Measurements from ENCODE around the gene MSRB2.

The MSRB2 gene

DNA sequence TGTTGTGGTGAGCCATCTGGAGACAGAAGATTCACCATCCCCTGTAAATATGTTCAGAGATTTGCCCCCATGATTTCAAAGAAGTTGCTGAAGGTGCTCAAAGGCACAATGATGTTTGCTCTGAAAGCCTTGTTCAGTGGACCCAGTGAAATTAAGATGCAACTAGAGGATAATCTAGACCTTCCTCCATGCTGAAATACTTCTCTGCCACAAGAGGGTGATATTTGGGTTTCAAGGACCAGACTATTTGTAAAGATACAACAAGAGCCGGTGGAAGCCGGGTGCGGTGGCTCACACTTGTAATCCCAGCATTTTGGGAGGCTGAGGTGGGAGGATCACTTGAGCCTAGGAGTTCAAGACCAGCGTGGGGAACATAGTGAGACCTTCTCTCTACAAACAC lies 13.5 kb upstream of the MSRB2 start:
- no peak overlapping the region for H3K4me3 ChIP-seq (ENCODE audit: low read depth, low read length)
- TF ChIP-seq, protein P1, sequence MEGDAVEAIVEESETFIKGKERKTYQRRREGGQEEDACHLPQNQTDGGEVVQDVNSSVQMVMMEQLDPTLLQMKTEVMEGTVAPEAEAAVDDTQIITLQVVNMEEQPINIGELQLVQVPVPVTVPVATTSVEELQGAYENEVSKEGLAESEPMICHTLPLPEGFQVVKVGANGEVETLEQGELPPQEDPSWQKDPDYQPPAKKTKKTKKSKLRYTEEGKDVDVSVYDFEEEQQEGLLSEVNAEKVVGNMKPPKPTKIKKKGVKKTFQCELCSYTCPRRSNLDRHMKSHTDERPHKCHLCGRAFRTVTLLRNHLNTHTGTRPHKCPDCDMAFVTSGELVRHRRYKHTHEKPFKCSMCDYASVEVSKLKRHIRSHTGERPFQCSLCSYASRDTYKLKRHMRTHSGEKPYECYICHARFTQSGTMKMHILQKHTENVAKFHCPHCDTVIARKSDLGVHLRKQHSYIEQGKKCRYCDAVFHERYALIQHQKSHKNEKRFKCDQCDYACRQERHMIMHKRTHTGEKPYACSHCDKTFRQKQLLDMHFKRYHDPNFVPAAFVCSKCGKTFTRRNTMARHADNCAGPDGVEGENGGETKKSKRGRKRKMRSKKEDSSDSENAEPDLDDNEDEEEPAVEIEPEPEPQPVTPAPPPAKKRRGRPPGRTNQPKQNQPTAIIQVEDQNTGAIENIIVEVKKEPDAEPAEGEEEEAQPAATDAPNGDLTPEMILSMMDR (IDR thresholded peaks at IDR 0.05; ENCODE audit: borderline replicate concordance, insufficient read depth, low read depth, low read length): 0 out of 2 replicates have a peak, but pooled peaks have one; percentile 31

DNA sequence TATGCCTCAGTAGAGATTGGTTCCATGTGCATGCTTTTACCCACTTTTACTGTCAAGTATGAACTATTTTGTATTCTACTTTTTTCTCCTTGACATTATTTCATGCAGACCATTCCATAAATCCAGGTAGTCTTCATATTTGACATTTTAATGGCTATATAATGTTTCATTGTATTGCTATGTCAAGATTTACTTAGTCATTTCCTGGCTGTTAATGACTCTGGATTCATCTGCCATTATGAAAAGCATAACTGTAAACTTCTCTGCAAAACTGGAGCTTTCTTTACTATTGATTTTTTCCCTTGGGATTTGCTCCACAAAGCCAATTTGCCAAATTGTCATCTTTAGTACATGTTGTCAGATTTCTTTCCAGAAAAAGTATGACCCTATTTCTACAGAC lies 6.8 kb upstream of the MSRB2 start:
- TF ChIP-seq, protein P1 (IDR thresholded peaks at IDR 0.05; ENCODE audit: borderline replicate concordance, insufficient read depth, low read depth, low read length): no peak
- no peak overlapping the region for H3K4me3 ChIP-seq (ENCODE audit: low read depth, low read length)

DNA sequence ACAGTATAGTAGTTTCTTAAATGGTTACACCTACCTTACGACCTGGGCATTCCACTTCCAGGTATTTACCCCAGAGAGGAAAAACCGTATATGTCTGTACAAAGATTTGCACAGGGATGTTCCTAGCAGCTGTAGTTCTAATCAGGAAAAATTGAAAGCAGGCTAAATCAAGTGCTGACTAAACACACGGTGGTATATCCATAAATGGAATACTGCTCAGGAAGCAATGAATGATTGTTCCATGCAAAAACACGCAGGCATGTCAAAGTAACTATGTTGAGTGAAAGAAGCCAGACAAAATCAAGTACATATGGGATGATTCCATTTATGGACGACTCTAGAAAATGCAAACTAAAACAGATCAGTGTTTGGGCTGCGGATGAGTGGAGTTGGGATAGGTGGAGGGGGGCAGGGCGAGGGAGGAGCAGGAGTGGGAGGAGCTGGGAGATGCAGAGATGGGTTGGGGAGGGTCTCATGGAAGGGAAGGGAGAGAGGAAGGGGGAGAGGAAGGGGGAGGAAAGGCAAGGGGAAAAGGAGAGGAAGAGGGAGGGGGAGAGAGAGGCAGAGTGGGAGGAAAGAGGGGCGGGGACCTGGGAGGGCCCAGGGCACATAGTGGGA lies 484 bp upstream of the MSRB2 start:
- TF ChIP-seq, protein P1 (IDR thresholded peaks at IDR 0.05; ENCODE audit: borderline replicate concordance, insufficient read depth, low read depth, low read length): no peak
- no peak overlapping the region for H3K4me3 ChIP-seq (ENCODE audit: low read depth, low read length)

DNA sequence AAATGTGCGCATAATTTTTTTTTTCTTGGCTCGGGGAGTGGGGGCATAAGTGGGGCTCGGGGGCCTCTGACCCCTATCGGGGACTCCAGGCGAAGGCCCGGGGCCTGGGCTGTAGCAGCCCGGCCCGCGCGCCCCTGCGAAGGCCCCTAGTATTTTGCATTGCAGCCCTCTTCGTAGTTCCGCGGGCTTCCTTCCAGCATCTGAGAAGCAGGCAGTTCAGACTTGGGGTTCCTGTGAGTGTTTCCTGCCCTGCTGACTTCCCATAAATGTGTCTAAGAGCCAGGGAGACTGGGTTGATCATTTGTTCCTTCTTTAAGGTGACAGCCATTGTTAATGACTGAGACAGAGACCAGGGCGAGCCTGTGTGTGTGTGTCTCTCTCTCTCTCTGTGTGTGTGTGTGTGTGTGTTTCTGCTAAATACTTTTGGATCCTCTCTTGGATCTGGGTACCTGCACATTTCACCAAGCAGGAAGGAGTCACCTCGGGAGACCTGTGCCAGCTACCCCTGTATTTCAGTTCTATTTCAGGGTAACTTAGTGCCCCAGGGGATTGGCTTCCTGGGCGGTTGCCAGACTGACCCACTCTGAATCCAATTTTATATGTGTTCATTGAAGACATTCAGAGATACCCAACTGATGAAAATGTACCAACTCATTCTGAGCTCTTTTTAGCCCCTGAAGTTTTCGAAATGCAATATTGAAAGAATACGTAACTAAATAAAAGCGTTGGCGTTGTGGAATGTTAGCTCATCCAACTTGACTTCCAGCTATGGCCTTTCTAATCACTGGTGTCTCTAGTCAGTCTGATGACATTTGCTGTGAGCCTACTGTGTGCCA lies 805 bp downstream of the MSRB2 start:
- TF ChIP-seq, protein P1 (IDR thresholded peaks at IDR 0.05; ENCODE audit: borderline replicate concordance, insufficient read depth, low read depth, low read length): no peak
- H3K4me3 ChIP-seq (ENCODE audit: low read depth, low read length): peak overlapping the region; percentile 67

DNA sequence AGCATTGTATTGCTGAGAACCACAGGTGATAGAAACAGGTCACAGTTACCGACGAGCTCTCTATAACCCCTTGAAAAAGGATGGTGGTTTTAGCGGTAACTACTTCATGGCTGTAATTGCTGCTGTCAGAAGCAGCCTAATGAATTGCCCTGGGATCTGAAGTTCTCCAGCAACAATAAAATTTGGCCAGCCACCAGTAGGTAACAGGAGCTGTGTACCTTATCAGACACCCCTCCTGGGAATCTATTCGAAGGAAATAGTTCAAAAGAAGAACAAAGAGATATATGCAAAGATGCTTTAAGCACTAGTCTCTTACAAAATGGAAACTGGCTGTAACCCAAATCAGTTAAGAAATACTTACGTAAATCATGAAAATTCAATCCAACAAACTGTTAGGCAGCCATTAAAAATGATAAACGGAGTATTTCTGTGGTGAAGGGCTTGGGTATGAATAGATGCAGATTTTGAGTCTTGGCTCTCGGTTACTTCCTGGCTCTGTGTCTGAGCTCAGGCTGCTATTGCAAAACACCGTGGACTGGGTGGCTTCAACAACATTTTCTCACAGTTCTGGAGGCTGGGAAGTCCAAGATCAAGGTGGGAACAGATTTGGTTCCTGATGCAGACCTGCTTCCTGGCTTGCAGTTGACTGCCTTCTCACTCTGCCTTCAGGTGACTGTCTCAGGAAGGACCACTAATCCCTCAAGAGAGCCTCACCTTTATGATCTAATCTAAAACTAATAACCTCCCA lies 1.6 kb downstream of the MSRB2 start:
- TF ChIP-seq, protein P1 (IDR thresholded peaks at IDR 0.05; ENCODE audit: borderline replicate concordance, insufficient read depth, low read depth, low read length): no peak
- H3K4me3 ChIP-seq (ENCODE audit: low read depth, low read length): no peak overlapping the region

DNA sequence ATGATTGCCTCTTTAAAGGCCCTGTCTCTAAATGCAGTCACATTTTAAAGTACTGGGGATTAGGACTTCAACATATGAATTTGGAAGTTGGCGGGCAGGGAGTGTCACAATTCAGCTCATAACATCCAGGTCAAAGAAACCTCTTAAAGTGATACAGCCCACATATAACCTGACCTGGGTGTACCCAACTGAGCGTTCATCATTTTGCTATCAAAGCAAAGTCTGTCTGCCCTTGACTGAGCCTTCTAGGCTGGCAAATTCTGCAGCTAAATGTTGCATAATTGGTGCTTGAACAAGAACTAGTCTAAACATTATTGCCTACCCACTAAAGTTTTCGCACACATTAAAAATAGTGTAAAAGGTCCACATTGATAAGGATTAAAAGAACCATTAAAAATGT lies 3.7 kb downstream of the MSRB2 start:
- H3K4me3 ChIP-seq (ENCODE audit: low read depth, low read length): no peak overlapping the region
- TF ChIP-seq, protein P1 (IDR thresholded peaks at IDR 0.05; ENCODE audit: borderline replicate concordance, insufficient read depth, low read depth, low read length): no peak

All from GM12875 (cell line).